HFF-Myc (cell line): ENCODE measurements around the gene FHL1.

ENCODE experiments used
- DNase-seq: peaks from one replicate; pipeline ENCODE4 v3.0.0-alpha.2; 2011; ENCODE audit warnings: low read depth; ENCODE audit errors: extremely low read depth
- H3K4me3 ChIP-seq: replicated peaks from 2 replicates; pipeline ENCODE4 v1.5.1; 2011; ENCODE audit warnings: low read depth, mild to moderate bottlenecking, control low read depth, low read length
- TF ChIP-seq, protein P1 (sequence below): IDR thresholded peaks from 2 replicates; pipeline ENCODE4 v1.5.1; 2012; ENCODE audit warnings: mild to moderate bottlenecking, low read depth, low read length, control low read depth; ENCODE audit errors: missing control alignments

The FHL1 gene

DNA sequence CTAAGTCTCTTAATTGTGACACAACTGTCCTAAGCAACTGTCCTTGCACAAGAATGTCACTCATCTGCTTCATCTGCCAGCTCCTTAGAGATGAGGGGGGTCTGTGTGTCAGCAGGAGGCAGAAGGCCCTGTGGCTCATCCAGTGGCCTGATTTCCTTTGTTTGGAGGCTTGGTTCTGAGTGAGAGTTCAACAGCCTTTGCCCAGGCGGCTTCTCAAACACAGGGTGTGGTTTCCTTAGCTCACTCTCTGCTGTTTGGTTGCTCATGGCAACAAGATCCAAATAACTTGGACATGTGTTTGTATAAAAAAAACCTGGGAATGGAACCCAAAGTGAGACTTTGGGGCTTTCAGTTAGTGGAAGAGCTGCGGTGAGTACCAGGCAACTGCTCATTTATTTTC is 57.2 kb downstream of the FHL1 start:
- TF ChIP-seq, protein P1, sequence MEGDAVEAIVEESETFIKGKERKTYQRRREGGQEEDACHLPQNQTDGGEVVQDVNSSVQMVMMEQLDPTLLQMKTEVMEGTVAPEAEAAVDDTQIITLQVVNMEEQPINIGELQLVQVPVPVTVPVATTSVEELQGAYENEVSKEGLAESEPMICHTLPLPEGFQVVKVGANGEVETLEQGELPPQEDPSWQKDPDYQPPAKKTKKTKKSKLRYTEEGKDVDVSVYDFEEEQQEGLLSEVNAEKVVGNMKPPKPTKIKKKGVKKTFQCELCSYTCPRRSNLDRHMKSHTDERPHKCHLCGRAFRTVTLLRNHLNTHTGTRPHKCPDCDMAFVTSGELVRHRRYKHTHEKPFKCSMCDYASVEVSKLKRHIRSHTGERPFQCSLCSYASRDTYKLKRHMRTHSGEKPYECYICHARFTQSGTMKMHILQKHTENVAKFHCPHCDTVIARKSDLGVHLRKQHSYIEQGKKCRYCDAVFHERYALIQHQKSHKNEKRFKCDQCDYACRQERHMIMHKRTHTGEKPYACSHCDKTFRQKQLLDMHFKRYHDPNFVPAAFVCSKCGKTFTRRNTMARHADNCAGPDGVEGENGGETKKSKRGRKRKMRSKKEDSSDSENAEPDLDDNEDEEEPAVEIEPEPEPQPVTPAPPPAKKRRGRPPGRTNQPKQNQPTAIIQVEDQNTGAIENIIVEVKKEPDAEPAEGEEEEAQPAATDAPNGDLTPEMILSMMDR: no peak
- no peak overlapping the region for H3K4me3 ChIP-seq
- no peak for DNase-seq

DNA sequence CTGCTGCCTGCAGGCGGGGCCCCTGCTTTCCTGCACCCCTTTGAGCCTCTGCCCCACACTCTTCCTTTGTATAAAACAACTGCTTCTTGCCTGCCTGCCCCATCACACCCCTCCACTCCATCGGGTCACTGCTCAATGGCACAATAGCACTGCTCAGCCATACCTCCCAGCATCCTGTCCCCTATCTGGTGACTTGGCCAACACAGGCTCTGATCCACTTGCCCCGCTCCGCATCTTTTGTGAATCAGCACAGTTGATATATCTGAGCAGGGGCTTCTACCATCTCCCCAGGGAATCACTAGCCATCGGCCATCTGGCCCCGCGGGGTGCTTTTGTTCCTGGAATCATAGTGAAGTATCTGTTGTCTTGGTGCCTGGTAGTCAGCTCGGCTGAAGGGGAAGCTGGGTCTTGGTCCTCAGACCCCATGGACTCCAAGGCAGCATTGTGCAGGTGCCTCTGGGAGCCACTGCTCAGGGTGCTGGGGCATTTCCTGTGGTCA is 58.6 kb downstream of the FHL1 start:
- TF ChIP-seq, protein P1: no peak
- H3K4me3 ChIP-seq: no peak overlapping the region
- no peak for DNase-seq

DNA sequence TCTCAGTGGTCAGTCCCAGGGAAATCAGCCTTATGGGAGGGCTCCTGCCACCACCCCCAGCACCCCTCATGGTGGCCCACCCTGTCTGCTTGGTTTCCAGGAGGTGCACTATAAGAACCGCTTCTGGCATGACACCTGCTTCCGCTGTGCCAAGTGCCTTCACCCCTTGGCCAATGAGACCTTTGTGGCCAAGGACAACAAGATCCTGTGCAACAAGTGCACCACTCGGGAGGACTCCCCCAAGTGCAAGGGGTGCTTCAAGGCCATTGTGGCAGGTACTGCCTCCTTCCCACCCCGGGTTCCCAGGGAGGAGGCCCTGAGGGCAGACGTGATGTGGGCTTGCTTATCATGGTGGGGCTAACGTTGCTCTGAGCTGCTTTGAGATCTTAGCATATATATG is 59.6 kb downstream of the FHL1 start:
- H3K4me3 ChIP-seq: no peak overlapping the region
- no peak for DNase-seq
- TF ChIP-seq, protein P1: no peak

DNA sequence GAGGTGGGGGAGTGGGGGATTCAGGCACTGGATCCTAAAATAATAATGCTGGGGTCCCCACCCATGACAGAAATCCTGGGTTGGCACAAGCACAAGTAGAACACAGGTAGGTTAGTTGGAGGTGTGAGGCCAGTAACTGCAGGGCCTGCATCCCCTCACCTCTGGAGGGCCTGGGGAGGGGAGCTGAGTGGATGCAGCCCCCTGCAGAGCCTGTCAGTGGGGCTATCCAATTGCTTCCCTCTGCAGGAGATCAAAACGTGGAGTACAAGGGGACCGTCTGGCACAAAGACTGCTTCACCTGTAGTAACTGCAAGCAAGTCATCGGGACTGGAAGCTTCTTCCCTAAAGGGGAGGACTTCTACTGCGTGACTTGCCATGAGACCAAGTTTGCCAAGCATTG is 60.2 kb downstream of the FHL1 start:
- H3K4me3 ChIP-seq: no peak overlapping the region
- TF ChIP-seq, protein P1: no peak
- no peak for DNase-seq

DNA sequence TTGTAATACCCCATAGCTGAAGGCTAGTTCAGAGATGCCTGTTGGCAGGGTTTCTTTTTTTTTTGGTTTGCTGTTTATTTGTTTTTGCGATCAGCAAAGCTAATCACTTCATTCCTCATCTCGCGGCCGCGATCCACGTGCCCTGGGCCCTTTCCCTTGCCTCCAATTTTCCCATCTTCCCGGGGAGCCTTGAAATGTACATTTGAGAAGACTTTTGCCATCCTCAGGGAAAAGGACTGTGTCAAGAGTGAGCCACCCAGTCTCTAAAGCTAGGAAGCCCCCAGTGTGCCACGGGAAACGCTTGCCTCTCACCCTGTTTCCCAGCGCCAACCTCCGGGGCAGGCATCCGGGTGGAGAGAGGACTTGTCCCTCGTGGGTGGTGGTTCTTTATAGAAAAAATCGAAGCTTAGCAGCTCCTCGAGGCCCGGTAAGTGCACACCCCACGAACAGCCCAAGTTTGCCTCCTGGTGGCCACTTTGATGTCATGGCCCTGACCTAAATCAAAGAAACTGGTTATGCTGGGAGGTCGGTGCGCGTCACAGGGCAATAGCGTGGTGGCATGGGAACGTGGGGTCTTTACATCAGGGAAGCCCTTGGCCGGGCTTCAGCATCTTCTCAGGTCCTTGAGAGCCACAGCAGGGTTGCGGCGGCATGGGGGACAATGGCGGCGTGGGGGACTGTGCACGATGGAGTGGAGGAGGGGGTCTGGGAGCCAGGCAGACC is 61.8 kb downstream of the FHL1 start:
- no peak overlapping the region for H3K4me3 ChIP-seq
- TF ChIP-seq, protein P1: peak; percentile 53
- no peak for DNase-seq

DNA sequence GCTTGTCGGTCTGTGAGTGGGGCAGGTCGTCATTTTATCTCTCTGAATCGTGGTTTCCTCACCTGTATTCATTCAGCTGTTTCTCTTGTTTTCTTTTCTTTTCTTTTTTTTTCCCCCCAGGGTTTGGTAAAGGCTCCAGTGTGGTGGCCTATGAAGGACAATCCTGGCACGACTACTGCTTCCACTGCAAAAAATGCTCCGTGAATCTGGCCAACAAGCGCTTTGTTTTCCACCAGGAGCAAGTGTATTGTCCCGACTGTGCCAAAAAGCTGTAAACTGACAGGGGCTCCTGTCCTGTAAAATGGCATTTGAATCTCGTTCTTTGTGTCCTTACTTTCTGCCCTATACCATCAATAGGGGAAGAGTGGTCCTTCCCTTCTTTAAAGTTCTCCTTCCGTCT is 62.4 kb downstream of the FHL1 start:
- H3K4me3 ChIP-seq: no peak overlapping the region
- DNase-seq: no peak
- TF ChIP-seq, protein P1: no peak

DNA sequence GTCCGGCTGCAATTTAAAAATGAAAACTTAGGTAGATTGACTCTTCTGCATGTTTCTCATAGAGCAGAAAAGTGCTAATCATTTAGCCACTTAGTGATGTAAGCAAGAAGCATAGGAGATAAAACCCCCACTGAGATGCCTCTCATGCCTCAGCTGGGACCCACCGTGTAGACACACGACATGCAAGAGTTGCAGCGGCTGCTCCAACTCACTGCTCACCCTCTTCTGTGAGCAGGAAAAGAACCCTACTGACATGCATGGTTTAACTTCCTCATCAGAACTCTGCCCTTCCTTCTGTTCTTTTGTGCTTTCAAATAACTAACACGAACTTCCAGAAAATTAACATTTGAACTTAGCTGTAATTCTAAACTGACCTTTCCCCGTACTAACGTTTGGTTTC is 62.9 kb downstream of the FHL1 start:
- H3K4me3 ChIP-seq: no peak overlapping the region
- TF ChIP-seq, protein P1: no peak

More for the DNA sequence above, 62.9 kb downstream of the FHL1 start:
- DNase-seq: no peak
